ENCODE data around the gene ZFYVE28.

DNA sequence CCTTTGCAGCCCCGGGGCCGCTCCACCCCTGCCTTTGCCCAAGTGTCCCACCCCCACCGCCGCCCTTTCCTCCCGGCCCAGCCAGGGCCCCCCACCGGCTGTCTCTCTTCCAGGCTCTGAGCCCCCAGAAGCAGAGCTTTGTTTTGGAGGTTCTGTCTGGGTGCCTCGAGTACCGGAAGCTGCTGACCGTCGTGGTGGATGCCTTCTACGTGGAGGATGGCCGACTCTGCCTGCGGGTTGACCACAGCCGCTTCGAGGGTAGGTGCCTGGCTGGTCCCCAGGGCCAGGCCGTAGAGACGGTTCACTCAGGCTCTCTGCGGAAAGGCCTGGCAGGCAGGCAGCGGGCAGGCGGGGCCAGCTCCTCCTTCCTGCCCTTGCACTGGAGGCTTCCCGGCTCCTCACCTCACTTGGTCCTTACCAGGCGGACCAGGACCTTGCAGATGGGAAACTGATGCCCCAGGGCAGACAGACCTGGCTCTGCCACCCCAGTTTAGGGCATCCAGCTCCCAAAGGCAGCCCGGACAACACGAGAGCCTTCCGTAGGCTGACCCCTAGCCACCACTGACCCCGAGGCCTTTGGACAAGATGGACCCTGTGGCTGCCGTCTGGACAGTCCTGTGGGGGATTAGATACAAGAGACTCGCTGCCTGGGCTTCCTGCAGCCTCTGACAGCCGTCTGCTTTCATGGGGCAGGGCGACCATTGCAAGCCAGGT, 18.5 kb upstream of the ZFYVE28 start:
- no peak for TF ChIP-seq ELF4 (IDR thresholded peaks at IDR 0.05)
- no peak for TF ChIP-seq FOXM1 (IDR thresholded peaks at IDR 0.05; ENCODE audit: borderline replicate concordance)
- no peak for TF ChIP-seq FOXA1 (IDR thresholded peaks at IDR 0.05)
- TF ChIP-seq FOXK2 (IDR thresholded peaks at IDR 0.05): no peak
- TF ChIP-seq BHLHE40 (IDR thresholded peaks at IDR 0.05; ENCODE audit: borderline replicate concordance): no peak
- no peak for TF ChIP-seq TARDBP (IDR thresholded peaks at IDR 0.05)
- no peak for TF ChIP-seq SUZ12 (IDR thresholded peaks at IDR 0.05)
- TF ChIP-seq, protein P1, sequence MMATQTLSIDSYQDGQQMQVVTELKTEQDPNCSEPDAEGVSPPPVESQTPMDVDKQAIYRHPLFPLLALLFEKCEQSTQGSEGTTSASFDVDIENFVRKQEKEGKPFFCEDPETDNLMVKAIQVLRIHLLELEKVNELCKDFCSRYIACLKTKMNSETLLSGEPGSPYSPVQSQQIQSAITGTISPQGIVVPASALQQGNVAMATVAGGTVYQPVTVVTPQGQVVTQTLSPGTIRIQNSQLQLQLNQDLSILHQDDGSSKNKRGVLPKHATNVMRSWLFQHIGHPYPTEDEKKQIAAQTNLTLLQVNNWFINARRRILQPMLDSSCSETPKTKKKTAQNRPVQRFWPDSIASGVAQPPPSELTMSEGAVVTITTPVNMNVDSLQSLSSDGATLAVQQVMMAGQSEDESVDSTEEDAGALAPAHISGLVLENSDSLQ (IDR thresholded peaks at IDR 0.05): no peak
- no peak for TF ChIP-seq CTBP1 (IDR thresholded peaks at IDR 0.05; ENCODE audit: borderline replicate concordance)
- no peak for TF ChIP-seq L3MBTL2 (conservative IDR thresholded peaks at IDR 0.05)
- TF ChIP-seq NFRKB (IDR thresholded peaks at IDR 0.05): no peak

Data from HEK293T (cell line).